Peyer's patch (tissue), 4 donors: ENCODE data around the gene CCDC89. TPM values are rescaled to one million over a fixed set of nuclear protein-coding genes. Genes with fewer than 3 reads are reported as not detected.

Experiments used
- DNase-seq, 3 donors: peaks; one replicate each; pipeline ENCODE4 v3.0.0-alpha.2; 2017 to 2019
- H3K27ac ChIP-seq, 4 donors: fragments of 200-600 bp; sonication (generic); one replicate each; pipeline ENCODE4 v1.5.1; 2016 to 2019
- H3K27me3 ChIP-seq, 2 donors: fragments of 200-600 bp; sonication (generic); one replicate each; pipeline ENCODE4 v1.5.1; 2019
- H3K36me3 ChIP-seq, 3 donors: fragments of 200-600 bp; sonication (generic); one replicate each; pipeline ENCODE4 v1.5.1; 2016 to 2019
- H3K4me1 ChIP-seq, 4 donors: fragments of 200-600 bp; sonication (generic); one replicate each; pipeline ENCODE4 v1.5.1; 2016 to 2019
- H3K4me3 ChIP-seq, 4 donors: fragments of 200-600 bp; sonication (generic); 1 replicate in 3 of 4; 2 replicates in 1 of 4; pipeline ENCODE4 v1.5.1; 2016 to 2019; ENCODE audit warnings: mild to moderate bottlenecking in 1 of 4
- H3K9me3 ChIP-seq, 4 donors: fragments of 200-600 bp; sonication (generic); one replicate each; pipeline ENCODE4 v1.5.1; 2016 to 2019; ENCODE audit warnings: mild to moderate bottlenecking in 1 of 4
- CTCF ChIP-seq, 6 experiments: fragments of 450-650 bp in 4 of 6; fragments of 200-600 bp in 2 of 6; sonication (generic) in 1 of 6; IDR thresholded peaks; one replicate each; pipeline ENCODE4 v1.5.1; 2017 to 2019; ENCODE audit warnings: antibody characterized with exemption in 6 of 6, mild to moderate bottlenecking in 3 of 6, moderate library complexity in 1 of 6
- POLR2A ChIP-seq, 2 donors: fragments of 450-650 bp; IDR thresholded peaks; one replicate each; pipeline ENCODE4 v1.5.1; 2017; ENCODE audit warnings: antibody characterized with exemption in 2 of 2, mild to moderate bottlenecking in 2 of 2, moderate library complexity in 2 of 2
- total RNA-seq, 4 donors: library from RNA; depleted of rRNA; stranded (reverse); fragments of >200 nt; gene quantifications; one replicate each; pipeline ENCODE4 v1.1.0, GENCODE V29; 2016

CCDC89 gene
- total RNA-seq, 4 donors from 2014 or later = 2.5 to 14.0 (median 7.7) TPM

- peak; percentile 93 to 98 (median 96) for DNase-seq
- Histone ChIP-seq H3K4me1 (peaks cover 0 to 36% (median 6%) of the 10 kb centered on the region in 4 donors), H3K4me3 (peak within 1 kb of the TSS; percentile 69 to 88 (median 81)), H3K27ac (peak within 1 kb of the TSS; percentile 95 to 98 (median 98)), H3K27me3 (no peaks in the 10 kb centered on the region), H3K36me3 (peaks cover 0 to 3% (median 0%) of the 10 kb centered on the region in 3 donors), H3K9me3 (no peaks in the 10 kb centered on the region)
- TF ChIP-seq POLR2A (IDR thresholded peaks at IDR 0.05) (peak; percentile 96 to 97), CTCF (IDR thresholded peaks at IDR 0.05) (no peak)
Observed at GRCh38 chr11:85664615-85665481, 21.1 kb downstream of the CCDC89 start, which contains the start of gene CREBZF. CREBZF (minus strand) TSS chr11:85665129; CDS start chr11:85664875, 254 bp downstream.

- Histone ChIP-seq H3K36me3 (peaks cover 0 to 11% (median 0%) of the 10 kb centered on the region in 3 donors), H3K4me3 (peak overlapping the region; percentile 69 to 88 (median 81)), H3K4me1 (peaks cover 0 to 45% (median 6%) of the 10 kb centered on the region in 4 donors), H3K27me3 (no peaks in the 10 kb centered on the region), H3K9me3 (no peaks in the 10 kb centered on the region), H3K27ac (peak overlapping the region; percentile 95 to 98 (median 98))
- TF ChIP-seq POLR2A (IDR thresholded peaks at IDR 0.05) (peak; percentile 29 to 35), CTCF (IDR thresholded peaks at IDR 0.05) (peak; percentile 31 to 83 (median 62))
- peak; percentile 82 to 95 (median 90) for DNase-seq
Observed at GRCh38 chr11:85663753-85664614, 22.0 kb downstream of the CCDC89 start.

GRCh38 chr11:85663080-85663752 is 22.8 kb downstream of the CCDC89 start:
- DNase-seq = peak in 1 of 3 donors; percentile 43
- Histone ChIP-seq H3K27me3 (no peaks in the 10 kb centered on the region), H3K36me3 (peaks cover 0 to 15% (median 0%) of the 10 kb centered on the region in 3 donors), H3K4me1 (peaks cover 0 to 47% (median 6%) of the 10 kb centered on the region in 4 donors), H3K4me3 (peak overlapping the region; percentile 69 to 88 (median 81)), H3K9me3 (no peaks in the 10 kb centered on the region), H3K27ac (peak overlapping the region; percentile 95 to 98 (median 98))
- TF ChIP-seq CTCF (IDR thresholded peaks at IDR 0.05) (no peak), POLR2A (IDR thresholded peaks at IDR 0.05) (no peak)

- no peaks in the 10 kb centered on the region for H3K9me3 ChIP-seq
- H3K27me3 ChIP-seq = no peaks in the 10 kb centered on the region
- H3K36me3 ChIP-seq = peaks cover 0 to 22% (median 0%) of the 10 kb centered on the region in 3 donors
- no peak for DNase-seq
- TF ChIP-seq CTCF (IDR thresholded peaks at IDR 0.05) = no peak
- TF ChIP-seq POLR2A (IDR thresholded peaks at IDR 0.05) = no peak
- H3K4me3 ChIP-seq = peak overlapping the region in 2 of 4 donors; percentile 69 to 88
- peaks cover 0 to 47% (median 6%) of the 10 kb centered on the region in 4 donors for H3K4me1 ChIP-seq
- H3K27ac ChIP-seq = no peak overlapping the region
Observed at GRCh38 chr11:85661972-85662664, 23.9 kb downstream of the CCDC89 start.
